HG03280 (cell line): ENCODE data around the gene FNBP1L.

Source experiments
- ATAC-seq: cut with Tn5 transposase; IDR thresholded peaks from one replicate; pipeline ENCODE4 v1.9.1; 2021; ENCODE audit warnings: mild to moderate bottlenecking, moderate library complexity; ENCODE audit not compliant: unreplicated experiment

FNBP1L gene

DNA sequence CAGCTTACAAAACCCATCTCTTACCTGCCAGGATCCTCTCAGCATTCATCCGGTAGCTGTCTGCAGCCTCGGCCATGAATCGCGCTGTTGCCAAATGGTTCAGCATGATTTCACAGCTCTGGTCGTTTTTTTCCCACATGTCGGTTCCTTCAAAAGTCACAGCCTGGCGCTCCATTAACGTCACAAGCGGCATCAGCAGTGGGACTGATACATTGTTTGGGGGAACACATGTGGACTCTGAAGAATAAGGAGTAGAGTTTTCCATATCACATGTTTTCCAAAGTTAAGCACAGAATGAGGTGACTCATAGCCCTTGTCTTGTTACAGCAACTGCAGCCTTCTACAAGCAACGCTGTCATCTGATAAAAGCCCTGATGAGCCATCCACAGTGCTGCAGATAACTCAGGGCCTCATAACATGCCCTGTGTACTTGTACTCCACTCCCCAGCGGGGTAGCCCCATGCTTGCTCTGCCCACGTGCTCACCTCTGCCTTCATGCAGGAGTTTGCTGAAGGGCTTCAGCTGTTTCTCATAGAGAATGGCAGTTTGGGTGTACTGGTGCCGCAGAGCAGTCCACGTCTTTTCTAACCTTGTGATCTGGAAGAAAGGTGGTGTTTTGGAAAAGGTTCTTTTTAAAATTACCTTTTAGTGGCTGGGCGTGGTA is 119.5 kb downstream of the FNBP1L start:
- ATAC-seq = no peak

- ATAC-seq = no peak
Observed at GRCh38 chr1:93569489-93569888, 121.6 kb downstream of the FNBP1L start.

GRCh38 chr1:93571623-93572310 is 123.8 kb downstream of the FNBP1L start:
- no peak for ATAC-seq

GRCh38 chr1:93573940-93574469 is 126.1 kb downstream of the FNBP1L start:
- no peak for ATAC-seq

DNA sequence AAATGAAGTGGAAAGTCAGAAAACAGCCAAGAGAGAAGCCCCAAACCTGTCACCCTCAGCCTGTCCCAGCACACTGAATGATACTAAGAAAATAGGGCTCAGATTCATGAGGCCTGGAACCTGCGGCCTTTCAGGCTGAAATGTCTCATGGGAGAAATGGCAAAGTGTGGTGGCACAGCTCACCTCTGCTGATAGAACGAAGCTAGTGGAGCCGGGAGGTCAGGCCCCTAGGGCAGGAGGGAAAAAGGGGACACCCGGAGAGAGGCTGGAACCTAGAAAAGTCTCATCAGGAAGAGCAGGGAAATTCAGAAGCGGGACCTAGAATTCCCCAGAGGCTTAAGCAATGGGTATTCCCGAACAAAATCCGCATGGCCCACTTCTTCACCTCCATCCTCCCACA is 126.6 kb downstream of the FNBP1L start:
- no peak for ATAC-seq

- ATAC-seq = no peak
Observed at GRCh38 chr1:93574991-93575390, 127.1 kb downstream of the FNBP1L start.

DNA sequence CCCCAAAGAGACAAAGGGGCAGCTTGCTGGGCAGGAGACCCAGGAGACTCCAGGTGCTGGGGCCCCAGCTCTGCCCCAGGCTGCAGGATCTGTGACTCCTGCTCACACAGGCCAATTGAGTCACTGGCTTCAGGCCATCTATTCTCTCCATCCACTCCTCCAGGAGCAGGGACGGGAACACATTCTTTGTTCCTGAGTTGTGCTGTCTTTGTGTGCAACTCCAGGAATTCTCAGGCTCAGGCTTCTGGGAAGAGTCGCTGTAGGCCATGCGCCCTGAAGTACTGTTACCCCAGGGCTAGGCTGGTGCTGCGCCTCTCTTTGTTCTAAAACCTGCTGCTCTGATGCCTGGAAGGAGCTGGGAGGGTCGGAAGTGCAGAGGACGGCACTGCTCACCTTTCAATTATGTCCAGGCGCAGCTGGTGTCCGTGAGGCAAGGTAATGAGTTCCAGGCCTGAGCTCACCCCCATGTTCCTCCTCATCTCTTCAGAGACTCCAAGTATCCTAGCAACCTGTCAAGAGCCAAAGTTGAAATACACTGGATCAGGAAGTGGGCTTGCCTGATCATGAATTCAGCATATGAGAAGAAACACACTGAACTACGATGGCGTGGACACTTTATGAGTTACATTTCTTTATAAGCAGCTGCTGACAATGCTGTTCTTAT is 127.8 kb downstream of the FNBP1L start:
- ATAC-seq = no peak

DNA sequence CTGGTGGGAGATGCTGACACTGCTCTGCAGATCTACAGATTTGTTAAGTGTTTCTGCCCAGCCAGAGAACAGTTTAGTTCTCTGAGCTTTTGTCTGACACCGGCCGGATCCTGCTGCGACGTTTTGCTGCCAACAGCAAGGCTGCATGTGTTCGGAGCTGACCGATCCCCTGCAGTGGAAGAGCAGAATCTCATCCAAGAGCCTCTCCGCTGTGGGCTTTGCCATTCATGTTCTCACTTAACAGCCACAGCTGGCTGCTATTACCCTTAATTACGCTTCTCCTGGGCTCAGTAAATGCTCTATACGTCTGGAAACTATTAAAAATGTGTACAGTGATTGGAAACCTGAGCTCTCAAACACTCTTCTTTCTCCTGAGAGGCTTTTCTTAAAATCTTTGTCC is 128.4 kb downstream of the FNBP1L start:
- no peak for ATAC-seq

- no peak for ATAC-seq
Observed at GRCh38 chr1:93576746-93577145, 128.8 kb downstream of the FNBP1L start.

GRCh38 chr1:93577536-93578432 is 129.9 kb downstream of the FNBP1L start:
- no peak for ATAC-seq

DNA sequence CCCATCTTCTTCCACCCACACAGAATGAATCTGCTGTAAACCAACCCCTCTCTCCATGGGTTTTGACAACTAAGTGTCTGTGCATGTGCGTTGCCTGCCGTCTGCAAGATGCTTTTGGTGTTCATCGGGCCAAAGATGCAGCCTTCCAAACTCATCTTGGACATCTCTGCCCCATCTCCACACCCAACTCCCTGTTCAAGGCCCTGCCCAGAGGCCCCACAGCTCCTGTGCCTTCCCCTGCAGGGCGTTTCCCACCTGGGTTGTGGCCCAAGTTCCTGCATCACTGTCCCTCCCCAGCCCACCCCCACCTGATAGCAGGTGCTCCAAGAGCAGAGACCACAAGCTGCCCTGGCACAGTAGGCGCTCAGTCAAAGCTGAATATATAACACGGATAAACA is 130.5 kb downstream of the FNBP1L start:
- ATAC-seq = no peak

GRCh38 chr1:93578911-93579825 is 131.2 kb downstream of the FNBP1L start:
- no peak for ATAC-seq

- no peak for ATAC-seq
Observed at GRCh38 chr1:93579891-93580290, 132.0 kb downstream of the FNBP1L start.

GRCh38 chr1:93581917-93582850 is 134.3 kb downstream of the FNBP1L start:
- ATAC-seq = no peak

DNA sequence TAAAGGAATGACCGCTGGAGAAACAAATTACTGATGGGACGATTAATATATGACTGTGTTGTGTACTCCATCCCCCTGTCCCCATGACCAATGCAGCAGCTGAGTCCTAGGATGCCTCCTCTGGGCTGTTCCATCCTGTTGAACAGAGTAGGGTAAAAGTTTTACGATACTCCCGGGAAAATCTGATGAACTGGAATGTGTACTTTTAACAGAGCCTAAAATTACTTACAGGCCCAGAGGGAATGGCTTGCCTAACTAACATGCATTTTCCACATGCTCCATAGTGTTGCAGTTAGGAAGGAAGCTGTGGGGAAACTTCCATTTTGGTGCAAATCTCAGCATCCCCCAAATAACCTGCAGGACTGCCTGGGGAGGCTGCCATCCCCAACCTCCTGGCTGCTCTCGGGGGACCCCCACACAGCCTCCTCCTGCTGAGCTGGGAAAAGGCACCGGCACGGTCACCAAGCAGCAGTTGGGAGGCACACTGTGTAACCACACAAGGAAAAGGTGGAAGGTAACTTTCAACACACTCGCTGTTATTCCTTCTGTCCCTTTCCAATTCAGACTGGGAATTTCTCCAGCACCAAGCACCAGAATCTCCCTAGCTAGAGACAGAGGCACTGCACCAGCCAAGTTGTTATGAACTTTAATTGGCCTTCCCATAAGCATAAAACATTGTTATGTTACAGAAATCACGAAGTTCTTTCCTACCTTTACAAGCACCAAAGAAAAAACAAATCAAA is 136.5 kb downstream of the FNBP1L start:
- no peak for ATAC-seq

- no peak for ATAC-seq
Observed at GRCh38 chr1:93585059-93585966, 137.4 kb downstream of the FNBP1L start.

DNA sequence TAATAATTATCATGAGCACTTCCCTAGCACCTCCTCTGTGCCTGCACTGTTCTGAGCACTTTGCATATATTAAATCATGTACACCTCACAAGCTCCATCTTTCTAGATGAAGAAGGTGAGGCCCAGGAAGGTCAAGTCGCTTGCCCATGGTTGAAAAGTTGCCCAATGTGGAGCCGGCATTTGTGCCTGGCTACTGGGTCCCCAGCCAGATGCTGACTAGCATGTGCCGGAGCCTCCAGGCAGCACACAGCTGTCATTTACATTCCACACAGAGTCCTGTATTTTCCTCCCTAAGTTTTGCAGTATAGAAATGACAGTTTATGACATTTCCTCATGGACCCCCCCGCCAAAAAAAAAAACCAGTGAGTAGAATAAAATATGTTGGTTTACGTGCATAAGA is 139.4 kb downstream of the FNBP1L start:
- no peak for ATAC-seq
